ENCODE results near the gene KHNYN.

KHNYN gene

GRCh38 chr14:24422261-24422660 lies 7.5 kb upstream of the KHNYN start:
- no peak for DNase-seq

- no peak for DNase-seq
Observed at GRCh38 chr14:24422694-24423601, 6.8 kb upstream of the KHNYN start.

- no peak for DNase-seq
Observed at GRCh38 chr14:24425704-24426103, 4.0 kb upstream of the KHNYN start.

GRCh38 chr14:24426150-24426911 lies 3.4 kb upstream of the KHNYN start:
- DNase-seq, result no peak

- no peak for DNase-seq
Observed at GRCh38 chr14:24426912-24427536, 2.7 kb upstream of the KHNYN start.

- no peak for DNase-seq
Observed at GRCh38 chr14:24427537-24428508, 1.9 kb upstream of the KHNYN start.

GRCh38 chr14:24428628-24429394 lies 943 bp upstream of the KHNYN start:
- no peak for DNase-seq

- DNase-seq, result peak in 35 of 51 donors; percentile 23 to 86 (median 61)
Observed at GRCh38 chr14:24430143-24430681, 458 bp downstream of the KHNYN start.

- DNase-seq, result no peak
Observed at GRCh38 chr14:24430682-24431568, 1.2 kb downstream of the KHNYN start.

- DNase-seq, result peak in 47 of 51 donors; percentile 10 to 85 (median 53)
Observed at GRCh38 chr14:24431569-24432258, 2.0 kb downstream of the KHNYN start.

- DNase-seq, result no peak
Observed at GRCh38 chr14:24432259-24433131, 2.7 kb downstream of the KHNYN start.

GRCh38 chr14:24434036-24434435 lies 4.3 kb downstream of the KHNYN start:
- DNase-seq, result no peak

GRCh38 chr14:24434676-24435075 lies 4.9 kb downstream of the KHNYN start:
- no peak for DNase-seq

- DNase-seq, result no peak
Observed at GRCh38 chr14:24435192-24435810, 5.5 kb downstream of the KHNYN start.

- DNase-seq, result no peak
Observed at GRCh38 chr14:24435998-24436354, 6.2 kb downstream of the KHNYN start.

GRCh38 chr14:24436355-24437019 lies 6.7 kb downstream of the KHNYN start:
- peak in 21 of 51 donors; percentile 2 to 63 (median 29) for DNase-seq
